Measurements from ENCODE around the gene PSIP1.

DNA sequence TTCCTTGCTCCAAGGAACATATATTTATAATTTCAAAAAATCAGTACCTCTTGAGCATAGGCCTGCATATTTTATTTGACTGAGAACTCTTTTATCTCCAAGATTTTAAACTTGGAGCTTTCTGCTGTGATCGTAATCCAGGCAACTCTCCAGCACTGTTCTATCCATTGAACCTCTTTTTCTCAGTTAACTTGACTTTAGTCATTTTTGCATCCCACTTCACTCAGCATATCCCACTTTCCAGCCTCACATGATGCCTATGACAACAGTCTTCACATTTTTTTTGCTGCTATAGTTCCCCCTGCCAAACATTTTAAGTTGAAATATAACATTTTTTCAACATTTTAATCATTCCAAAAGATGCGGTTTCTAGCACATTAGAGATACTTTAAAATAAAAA lies 9.1 kb upstream of the PSIP1 start:
- TF ChIP-seq CTCF (IDR thresholded peaks at IDR 0.05 in 2 of 3, conservative IDR thresholded peaks at IDR 0.05 in 1 of 3; ENCODE audit: insufficient read depth in 2 of 3, low read depth in 1 of 3, low read length in 3 of 3), result no peak
- TF ChIP-seq ETV6 (IDR thresholded peaks at IDR 0.05; ENCODE audit: borderline replicate concordance in 1 of 2, low read depth in 2 of 2, low read length in 1 of 2), result no peak
- TF ChIP-seq ETV6 (CRISPR knock-in tag; IDR thresholded peaks at IDR 0.05; ENCODE audit: borderline replicate concordance), result no peak
- TF ChIP-seq ARID4B (CRISPR knock-in tag; IDR thresholded peaks at IDR 0.05), result no peak
- TF ChIP-seq THAP7 (CRISPR knock-in tag; IDR thresholded peaks at IDR 0.05), result no peak
- TF ChIP-seq ATF3 (IDR thresholded peaks at IDR 0.05), result no peak
- TF ChIP-seq ATF3 (CRISPR knock-in tag; conservative IDR thresholded peaks at IDR 0.05), result no peak
- TF ChIP-seq ZNF232 (CRISPR knock-in tag; IDR thresholded peaks at IDR 0.05), result no peak
- no peak for TF ChIP-seq POLR2AphosphoS5 (IDR thresholded peaks at IDR 0.05; ENCODE audit: control insufficient read depth, insufficient read depth, low read depth, low read length)
- TF ChIP-seq YY1 (IDR thresholded peaks at IDR 0.05; ENCODE audit: borderline replicate concordance in 1 of 3, control insufficient read depth in 1 of 3, extremely low read depth in 1 of 3, insufficient read depth in 3 of 3, insufficient read length in 1 of 3, insufficient replicate concordance in 2 of 3, low read depth in 1 of 3, low read length in 2 of 3), result no peak
- no peak for TF ChIP-seq ZNF766 (CRISPR knock-in tag; conservative IDR thresholded peaks at IDR 0.05)
- TF ChIP-seq ZNF609 (CRISPR knock-in tag; IDR thresholded peaks at IDR 0.05; ENCODE audit: borderline replicate concordance), result no peak
- TF ChIP-seq JUN (IDR thresholded peaks at IDR 0.05; ENCODE audit: borderline replicate concordance, low read depth, low read length), result no peak
- no peak for TF ChIP-seq JUN (CRISPR knock-in tag; IDR thresholded peaks at IDR 0.05; ENCODE audit: borderline replicate concordance)
- TF ChIP-seq NCOR1 (IDR thresholded peaks at IDR 0.05), result no peak
- TF ChIP-seq POLR2A (conservative IDR thresholded peaks at IDR 0.05), result no peak
- TF ChIP-seq SP2 (IDR thresholded peaks at IDR 0.05; ENCODE audit: extremely low read depth, low read depth, low read length, poor library complexity, severe bottlenecking), result no peak

All from K562 (cell line).